Measurements from ENCODE around the gene RASL10B.
"Not testable (repeated sequence)": the region's sequence is repeated elsewhere in the genome, so short reads cannot be mapped to it uniquely, and the experiment has no call there.

The RASL10B gene

DNA sequence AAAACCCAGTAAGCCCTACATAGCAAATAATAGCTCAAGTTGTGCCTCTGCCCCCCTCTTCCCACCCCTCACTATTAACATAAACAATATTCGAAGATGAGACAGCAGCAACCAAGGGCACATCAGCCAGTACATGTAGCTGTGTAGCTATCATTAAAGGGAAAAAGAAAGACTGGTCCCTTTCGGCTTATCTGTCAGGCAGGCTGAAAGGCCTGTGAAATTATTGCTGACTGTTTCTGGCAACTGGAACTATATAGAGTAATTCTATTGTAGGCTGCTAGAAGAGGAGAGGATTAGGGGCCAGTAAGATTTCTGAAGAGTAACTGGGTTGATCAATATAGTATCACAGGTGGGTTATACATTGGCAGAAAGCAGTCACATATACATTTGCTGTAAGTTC is 36.5 kb upstream of the RASL10B start:
- ChIA-PET POLR2A (interaction anchor here (0.6 kb wide), 1 partner anchor 24 kb away, joined by 3 read pairs; no protein-coding TSS in a partner anchor), CTCF (interaction anchor here (0.6 to 1.9 kb wide), 7 partner anchors 9 to 147 kb away, joined by 3 to 7 read pairs (median 4); partner anchors contain the start of gene RASL10B)
- no peak for DNase-seq (ENCODE audit: extremely low spot score)
- TF ChIP-seq, protein P1, sequence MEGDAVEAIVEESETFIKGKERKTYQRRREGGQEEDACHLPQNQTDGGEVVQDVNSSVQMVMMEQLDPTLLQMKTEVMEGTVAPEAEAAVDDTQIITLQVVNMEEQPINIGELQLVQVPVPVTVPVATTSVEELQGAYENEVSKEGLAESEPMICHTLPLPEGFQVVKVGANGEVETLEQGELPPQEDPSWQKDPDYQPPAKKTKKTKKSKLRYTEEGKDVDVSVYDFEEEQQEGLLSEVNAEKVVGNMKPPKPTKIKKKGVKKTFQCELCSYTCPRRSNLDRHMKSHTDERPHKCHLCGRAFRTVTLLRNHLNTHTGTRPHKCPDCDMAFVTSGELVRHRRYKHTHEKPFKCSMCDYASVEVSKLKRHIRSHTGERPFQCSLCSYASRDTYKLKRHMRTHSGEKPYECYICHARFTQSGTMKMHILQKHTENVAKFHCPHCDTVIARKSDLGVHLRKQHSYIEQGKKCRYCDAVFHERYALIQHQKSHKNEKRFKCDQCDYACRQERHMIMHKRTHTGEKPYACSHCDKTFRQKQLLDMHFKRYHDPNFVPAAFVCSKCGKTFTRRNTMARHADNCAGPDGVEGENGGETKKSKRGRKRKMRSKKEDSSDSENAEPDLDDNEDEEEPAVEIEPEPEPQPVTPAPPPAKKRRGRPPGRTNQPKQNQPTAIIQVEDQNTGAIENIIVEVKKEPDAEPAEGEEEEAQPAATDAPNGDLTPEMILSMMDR (IDR thresholded peaks at IDR 0.05; ENCODE audit: control extremely low read depth, extremely low read depth, low read depth, missing control alignments): no peak

DNA sequence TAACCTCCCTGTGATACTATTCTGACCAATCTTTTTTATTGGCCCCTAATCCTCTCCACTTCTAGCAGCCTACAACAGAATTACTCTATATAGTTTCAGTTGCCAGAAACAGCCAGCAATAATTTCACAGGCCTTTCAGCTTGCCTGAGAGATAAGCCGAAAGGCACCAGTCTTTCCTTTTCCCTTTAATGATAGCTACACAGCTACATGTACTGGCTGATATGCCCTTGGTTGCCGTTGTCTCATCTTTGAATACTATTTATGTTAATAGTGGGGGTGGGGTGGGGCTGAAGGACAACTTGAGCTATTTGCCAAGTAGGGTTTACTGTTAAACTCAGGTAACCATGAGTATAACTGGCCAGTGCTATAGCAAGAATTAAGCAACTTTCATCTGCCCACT is 35.8 kb upstream of the RASL10B start:
- TF ChIP-seq, protein P1 (IDR thresholded peaks at IDR 0.05; ENCODE audit: control extremely low read depth, extremely low read depth, low read depth, missing control alignments): no peak
- ChIA-PET CTCF (interaction anchor here (0.9 to 1.9 kb wide), 6 partner anchors 9 to 68 kb away, joined by 3 to 7 read pairs (median 4); partner anchors contain the start of gene RASL10B), POLR2A (interaction anchor here (0.6 kb wide), 1 partner anchor 23 kb away, joined by 3 read pairs; no protein-coding TSS in a partner anchor)

DNA sequence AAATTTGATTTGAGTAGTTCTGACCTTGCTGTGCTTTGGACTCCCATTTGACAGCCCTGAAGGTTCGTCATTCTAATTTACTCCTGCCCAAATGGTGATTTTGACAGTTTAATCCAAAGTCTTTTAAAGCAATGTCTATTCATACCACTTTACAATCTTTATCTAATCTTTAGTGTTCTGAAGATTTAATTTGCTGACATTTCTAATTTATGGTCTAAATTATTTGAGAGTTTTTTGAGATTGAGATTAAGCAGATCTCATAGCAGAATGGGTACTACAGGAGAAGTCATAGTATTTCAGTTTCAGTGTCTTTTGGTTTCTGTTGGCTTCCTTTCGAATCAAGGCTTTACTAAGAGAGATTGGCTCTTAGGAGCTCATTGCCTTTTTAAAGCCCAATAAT is 32.6 kb upstream of the RASL10B start:
- TF ChIP-seq, protein P1 (IDR thresholded peaks at IDR 0.05; ENCODE audit: control extremely low read depth, extremely low read depth, low read depth, missing control alignments): no peak
- ChIA-PET CTCF (interaction anchor here (1.8 kb wide), 1 partner anchor 10 kb away, joined by 4 read pairs; no protein-coding TSS in a partner anchor), POLR2A (no interaction called here)
- no peak for DNase-seq (ENCODE audit: extremely low spot score)

More for the DNA sequence above, 35.8 kb upstream of the RASL10B start:
- no peak for DNase-seq (ENCODE audit: extremely low spot score)

DNA sequence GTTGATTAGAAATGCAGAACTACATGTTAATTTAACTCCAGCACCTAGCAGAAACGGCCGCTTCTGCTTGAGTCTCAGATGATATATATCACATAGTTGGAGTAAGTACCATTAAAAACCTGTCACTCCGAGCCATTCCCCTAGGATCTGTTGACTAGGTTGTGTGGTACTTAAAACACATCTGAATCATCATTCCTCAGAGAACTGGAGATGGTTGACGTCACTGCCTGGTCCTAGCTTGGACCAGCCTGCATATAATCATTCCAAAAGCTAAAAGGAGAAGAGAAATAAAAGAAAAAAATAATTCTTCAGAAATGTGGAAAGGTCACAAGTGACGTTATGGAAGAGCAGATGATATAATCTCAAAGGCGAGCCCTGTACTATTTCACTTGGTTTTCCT is 31.3 kb upstream of the RASL10B start:
- ChIA-PET CTCF (no interaction called here), POLR2A (no interaction called here)
- TF ChIP-seq, protein P1 (IDR thresholded peaks at IDR 0.05; ENCODE audit: control extremely low read depth, extremely low read depth, low read depth, missing control alignments): no peak
- DNase-seq (ENCODE audit: extremely low spot score): no peak

DNA sequence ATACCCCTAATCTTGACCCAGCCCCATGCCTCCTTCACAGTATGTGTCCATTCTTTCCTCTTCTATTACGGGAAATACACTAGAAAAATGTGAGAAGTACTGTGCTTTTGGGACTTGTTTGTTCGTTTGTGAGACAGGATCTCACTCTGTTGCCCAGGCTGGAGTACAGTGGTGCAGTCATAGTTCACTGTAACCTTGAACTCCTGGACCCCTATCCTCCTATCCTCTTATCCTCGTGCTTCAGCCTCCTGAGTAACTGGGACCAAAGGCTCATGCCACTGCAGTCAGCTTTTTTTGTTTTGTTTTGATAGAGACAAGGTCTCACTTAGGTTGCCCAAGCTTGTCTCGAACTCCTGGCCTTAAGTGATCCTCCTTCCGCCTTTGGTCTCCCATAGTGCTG is 29.9 kb upstream of the RASL10B start:
- POLR2A ChIA-PET: no interaction called here
- DNase-seq (ENCODE audit: extremely low spot score): no peak
- TF ChIP-seq, protein P1 (IDR thresholded peaks at IDR 0.05; ENCODE audit: control extremely low read depth, extremely low read depth, low read depth, missing control alignments): no peak
- CTCF ChIA-PET: no interaction called here

DNA sequence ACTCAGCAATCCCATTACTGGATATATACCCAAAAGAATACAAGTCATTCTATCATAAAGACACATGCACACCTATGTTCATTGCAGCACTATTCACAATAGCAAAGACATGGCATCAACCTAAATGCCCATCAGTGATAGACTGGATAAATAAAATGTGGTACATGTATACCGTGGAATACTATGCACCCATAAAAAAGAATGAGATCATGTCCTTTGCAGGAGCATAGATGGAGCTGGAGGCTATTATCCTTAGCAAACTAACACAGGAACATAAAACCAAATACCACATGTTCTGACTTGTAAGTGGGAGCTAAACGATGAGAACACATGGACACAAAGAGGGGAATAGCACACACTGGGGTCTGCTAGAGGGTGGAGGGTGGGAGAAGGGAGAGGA is 28.1 kb upstream of the RASL10B start:
- ChIA-PET POLR2A (interaction anchor here (0.7 kb wide), 1 partner anchor 106 kb away, joined by 3 read pairs; the partner anchor contains the start of gene TAF15), CTCF (interaction anchor here (1.0 to 1.4 kb wide), 3 partner anchors 11 to 45 kb away, joined by 3 to 4 read pairs (median 3); no protein-coding TSS in a partner anchor)
- not testable (repeated sequence) for DNase-seq (ENCODE audit: extremely low spot score)

DNA sequence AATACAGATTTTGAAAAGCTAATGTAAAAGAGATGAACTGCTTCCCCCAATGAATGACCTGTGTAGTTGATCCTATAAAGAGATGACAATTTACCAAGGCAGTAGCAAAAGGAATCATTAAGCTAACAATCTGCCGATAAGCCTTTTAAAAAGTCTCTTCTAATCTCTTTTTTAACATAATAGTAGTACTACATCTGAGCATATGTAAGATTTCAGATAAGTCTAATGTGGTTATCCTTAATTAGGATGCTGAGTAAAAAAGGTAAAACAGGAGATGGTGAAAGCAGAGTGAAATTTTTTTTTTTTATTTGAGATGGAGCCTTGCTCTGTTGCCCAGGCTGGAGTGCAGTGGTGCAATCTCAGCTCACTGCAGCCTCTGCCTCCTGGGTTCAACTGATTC is 26.2 kb upstream of the RASL10B start:
- no peak for DNase-seq (ENCODE audit: extremely low spot score)
- POLR2A ChIA-PET: interaction anchor here (0.5 kb wide), 1 partner anchor 123 kb away, joined by 10 read pairs; no protein-coding TSS in a partner anchor
- TF ChIP-seq, protein P1 (IDR thresholded peaks at IDR 0.05; ENCODE audit: control extremely low read depth, extremely low read depth, low read depth, missing control alignments): no peak
- CTCF ChIA-PET: interaction anchor here (1.3 to 1.6 kb wide), 3 partner anchors 8 to 40 kb away, joined by 3 to 4 read pairs (median 4); no protein-coding TSS in a partner anchor

Measured in GM10248 (cell line).